OCI-LY3 (cell line): ENCODE measurements around the gene PARP4.

Experiments
- EZH2phosphoT487 ChIP-seq: fragments of 200-600 bp; shearing (Covaris generic); IDR thresholded peaks from 2 replicates; pipeline ENCODE4 v1.6.1; 2018; ENCODE audit warnings: antibody characterized with exemption, mixed run types, low read depth
- TF ChIP-seq, protein P1 (sequence below): fragments of 200-600, 300-600 bp; sonication (generic); IDR thresholded peaks from 2 replicates; pipeline ENCODE4 v1.5.1; 2014; ENCODE audit warnings: antibody characterized with exemption, low read length, low read depth

DNA sequence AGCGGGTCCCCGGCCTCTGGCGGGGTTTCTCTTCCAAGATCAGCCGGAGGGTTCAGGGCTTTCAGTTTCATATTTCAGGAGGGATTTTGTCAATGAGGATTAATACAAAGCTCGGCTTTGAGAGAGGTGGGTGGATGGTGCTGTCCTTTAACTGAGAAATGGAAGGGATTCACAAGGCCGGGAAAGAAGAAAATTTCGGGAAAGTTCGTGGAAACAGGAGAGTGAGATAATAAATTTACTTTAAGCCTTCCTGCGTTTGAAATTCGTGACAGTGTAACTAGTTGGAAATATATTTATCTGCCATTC lies 283 bp upstream of the PARP4 start:
- TF ChIP-seq, protein P1, sequence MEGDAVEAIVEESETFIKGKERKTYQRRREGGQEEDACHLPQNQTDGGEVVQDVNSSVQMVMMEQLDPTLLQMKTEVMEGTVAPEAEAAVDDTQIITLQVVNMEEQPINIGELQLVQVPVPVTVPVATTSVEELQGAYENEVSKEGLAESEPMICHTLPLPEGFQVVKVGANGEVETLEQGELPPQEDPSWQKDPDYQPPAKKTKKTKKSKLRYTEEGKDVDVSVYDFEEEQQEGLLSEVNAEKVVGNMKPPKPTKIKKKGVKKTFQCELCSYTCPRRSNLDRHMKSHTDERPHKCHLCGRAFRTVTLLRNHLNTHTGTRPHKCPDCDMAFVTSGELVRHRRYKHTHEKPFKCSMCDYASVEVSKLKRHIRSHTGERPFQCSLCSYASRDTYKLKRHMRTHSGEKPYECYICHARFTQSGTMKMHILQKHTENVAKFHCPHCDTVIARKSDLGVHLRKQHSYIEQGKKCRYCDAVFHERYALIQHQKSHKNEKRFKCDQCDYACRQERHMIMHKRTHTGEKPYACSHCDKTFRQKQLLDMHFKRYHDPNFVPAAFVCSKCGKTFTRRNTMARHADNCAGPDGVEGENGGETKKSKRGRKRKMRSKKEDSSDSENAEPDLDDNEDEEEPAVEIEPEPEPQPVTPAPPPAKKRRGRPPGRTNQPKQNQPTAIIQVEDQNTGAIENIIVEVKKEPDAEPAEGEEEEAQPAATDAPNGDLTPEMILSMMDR, result no peak
- no peak for TF ChIP-seq EZH2phosphoT487
